Bronchial epithelial cell (primary cell): ENCODE data around the gene CCSAP. TPM values are rescaled to one million over a fixed set of nuclear protein-coding genes. Genes with fewer than 3 reads are reported as not detected.

Experiments
- DNase-seq: peaks from one replicate; pipeline ENCODE4 v3.0.0-alpha.2; 2010; ENCODE audit warnings: low read depth
- FAIRE-seq: peaks from 2 replicates; lab custom pipeline; 2011; peaks lifted over from hg19 to GRCh38; lab: Jason Lieb, UNC
- H3K27me3 ChIP-seq: 2 replicates; pipeline ENCODE4 v1.5.1; 2011; ENCODE audit warnings: low read length; ENCODE audit not compliant: control insufficient read depth, insufficient read depth
- H3K36me3 ChIP-seq: 2 replicates; pipeline ENCODE4 v1.5.1; 2011; ENCODE audit warnings: low read length; ENCODE audit not compliant: control insufficient read depth, insufficient read depth
- H3K4me3 ChIP-seq: 2 replicates; pipeline ENCODE4 v1.5.1; 2011; ENCODE audit warnings: mild to moderate bottlenecking, low read depth, low read length, control low read depth
- CTCF ChIP-seq: IDR thresholded peaks from 2 replicates; pipeline ENCODE4 v1.5.1; 2011; ENCODE audit warnings: mild to moderate bottlenecking, moderate library complexity, low read length, control low read depth, inconsistent platforms; ENCODE audit not compliant: insufficient read depth, severe bottlenecking
- total RNA-seq: library from RNA; depleted of rRNA; stranded (reverse); fragments of >200 nt; gene quantifications from 2 replicates; pipeline ENCODE4 v1.2.1, GENCODE V29; 2014

The CCSAP gene
- total RNA-seq, 1 donor from 2014 or later, result 7.6 TPM

- TF ChIP-seq CTCF, result no peak
- DNase-seq, result no peak
- no peak for FAIRE-seq
Observed at GRCh38 chr1:229377429-229377828, 34.6 kb upstream of the CCSAP start.

GRCh38 chr1:229376521-229376920 is 33.7 kb upstream of the CCSAP start:
- Histone ChIP-seq H3K4me3 (no peak overlapping the region), H3K27me3 (no peaks in the 10 kb centered on the region), H3K36me3 (no peaks in the 10 kb centered on the region)
- DNase-seq (no peak), FAIRE-seq (no peak)
- no peak for TF ChIP-seq CTCF

More at GRCh38 chr1:229377429-229377828, 34.6 kb upstream of the CCSAP start:
- Histone ChIP-seq H3K27me3 (no peaks in the 10 kb centered on the region), H3K36me3 (no peaks in the 10 kb centered on the region), H3K4me3 (no peak overlapping the region)

- H3K27me3 ChIP-seq, result no peaks in the 10 kb centered on the region
- DNase-seq (no peak), FAIRE-seq (no peak)
- H3K4me3 ChIP-seq, result no peak overlapping the region
- H3K36me3 ChIP-seq, result no peaks in the 10 kb centered on the region
- TF ChIP-seq CTCF, result no peak
Observed at GRCh38 chr1:229374485-229374884, 31.6 kb upstream of the CCSAP start.

- H3K36me3 ChIP-seq, result no peaks in the 10 kb centered on the region
- H3K4me3 ChIP-seq, result no peak overlapping the region
- DNase-seq (no peak), FAIRE-seq (no peak)
- no peak for TF ChIP-seq CTCF
- H3K27me3 ChIP-seq, result no peaks in the 10 kb centered on the region
Observed at GRCh38 chr1:229373395-229373794, 30.5 kb upstream of the CCSAP start.

- peak; percentile 85 for DNase-seq
- Histone ChIP-seq H3K4me3 (no peak overlapping the region), H3K36me3 (no peaks in the 10 kb centered on the region), H3K27me3 (no peaks in the 10 kb centered on the region)
- no peak for TF ChIP-seq CTCF
- FAIRE-seq, result peak; percentile 43
Observed at GRCh38 chr1:229372251-229372650, 29.4 kb upstream of the CCSAP start.

GRCh38 chr1:229371624-229372023 is 28.8 kb upstream of the CCSAP start:
- TF ChIP-seq CTCF, result no peak
- H3K27me3 ChIP-seq, result no peaks in the 10 kb centered on the region
- FAIRE-seq, result no peak
- DNase-seq, result peak; percentile 95
- H3K36me3 ChIP-seq, result no peaks in the 10 kb centered on the region
- no peak overlapping the region for H3K4me3 ChIP-seq
